ENCODE results near the gene SYNPR.

DNA sequence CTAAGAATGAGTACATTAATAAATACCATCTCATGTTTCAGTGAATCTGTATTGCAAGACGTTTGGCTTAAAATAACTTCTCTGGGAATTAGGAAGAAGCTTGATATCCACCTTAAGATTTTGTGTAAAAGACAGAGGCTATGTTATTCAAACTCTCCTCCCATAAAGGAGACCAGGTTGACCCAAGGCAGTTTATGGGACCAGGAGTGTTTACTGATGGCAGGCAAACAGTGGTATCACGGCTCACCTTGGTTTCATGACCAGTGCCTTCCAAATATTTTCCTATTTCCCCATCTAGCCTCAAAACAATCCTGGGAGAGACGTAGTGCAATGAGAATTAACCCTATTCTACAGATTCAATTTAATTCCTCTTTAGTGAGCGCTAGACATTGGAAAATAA lies 284.2 kb downstream of the SYNPR start:
- TF ChIP-seq, protein P1, sequence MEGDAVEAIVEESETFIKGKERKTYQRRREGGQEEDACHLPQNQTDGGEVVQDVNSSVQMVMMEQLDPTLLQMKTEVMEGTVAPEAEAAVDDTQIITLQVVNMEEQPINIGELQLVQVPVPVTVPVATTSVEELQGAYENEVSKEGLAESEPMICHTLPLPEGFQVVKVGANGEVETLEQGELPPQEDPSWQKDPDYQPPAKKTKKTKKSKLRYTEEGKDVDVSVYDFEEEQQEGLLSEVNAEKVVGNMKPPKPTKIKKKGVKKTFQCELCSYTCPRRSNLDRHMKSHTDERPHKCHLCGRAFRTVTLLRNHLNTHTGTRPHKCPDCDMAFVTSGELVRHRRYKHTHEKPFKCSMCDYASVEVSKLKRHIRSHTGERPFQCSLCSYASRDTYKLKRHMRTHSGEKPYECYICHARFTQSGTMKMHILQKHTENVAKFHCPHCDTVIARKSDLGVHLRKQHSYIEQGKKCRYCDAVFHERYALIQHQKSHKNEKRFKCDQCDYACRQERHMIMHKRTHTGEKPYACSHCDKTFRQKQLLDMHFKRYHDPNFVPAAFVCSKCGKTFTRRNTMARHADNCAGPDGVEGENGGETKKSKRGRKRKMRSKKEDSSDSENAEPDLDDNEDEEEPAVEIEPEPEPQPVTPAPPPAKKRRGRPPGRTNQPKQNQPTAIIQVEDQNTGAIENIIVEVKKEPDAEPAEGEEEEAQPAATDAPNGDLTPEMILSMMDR (IDR thresholded peaks at IDR 0.05): no peak
- no peak for TF ChIP-seq POLR2A (IDR thresholded peaks at IDR 0.05)
- TF ChIP-seq EP300 (IDR thresholded peaks at IDR 0.05): no peak
